Endothelial cell of umbilical vein (primary cell): ENCODE measurements around the gene FTCDNL1. TPM values are rescaled to one million over a fixed set of nuclear protein-coding genes. Genes with fewer than 3 reads are reported as not detected.

Experiments used
- BruUV-seq: library from RNA; stranded (reverse); fragments of 400-500 nt; replicated peaks from 2 replicates; lab custom pipeline; 2021; lab: Mats Ljungman, UMichigan
- CTCF ChIA-PET: fragments of 300-600, 350-600 bp; sonication (Branson Sonifier 250); formaldehyde crosslinking; loops from one replicate; lab custom pipeline; 2021; ENCODE audit warnings: antibody characterized with exemption, inconsistent platforms; lab: Charles Lee
- POLR2A ChIA-PET: fragments of 300-600, 350-600 bp; sonication (Branson Sonifier 250); formaldehyde crosslinking; loops from one replicate; lab custom pipeline; 2021; ENCODE audit warnings: antibody characterized with exemption, inconsistent platforms; lab: Charles Lee
- DNase-seq: peaks from one replicate; pipeline ENCODE4 v3.0.0-alpha.2; 2011; ENCODE audit warnings: low read depth, low spot score
- FAIRE-seq: peaks from 2 replicates; lab custom pipeline; 2011; peaks lifted over from hg19 to GRCh38; lab: Jason Lieb, UNC
- H2AFZ ChIP-seq: 2 replicates; pipeline ENCODE4 v1.6.0; 2012; ENCODE audit warnings: low read depth, low read length, control low read depth, inconsistent platforms
- H3K27ac ChIP-seq: 2 replicates; pipeline ENCODE4 v1.5.1; 2011; ENCODE audit warnings: low read depth, mild to moderate bottlenecking, control low read depth, low read length, moderate library complexity; ENCODE audit not compliant: insufficient read depth
- H3K27me3 ChIP-seq, 2 experiments: 2 replicates each; pipeline versions ENCODE4 v1.6.0 to v1.6.1; 2011; ENCODE audit warnings: low read length in 2 of 2, mixed read lengths in 1 of 2; ENCODE audit not compliant: control insufficient read depth in 2 of 2, insufficient read depth in 2 of 2
- H3K36me3 ChIP-seq, 2 experiments: 2 replicates in 1 of 2; 3 replicates in 1 of 2; pipeline ENCODE4 v1.5.1; 2011; ENCODE audit warnings: low read length in 2 of 2, mild to moderate bottlenecking in 1 of 2, moderate library complexity in 1 of 2; ENCODE audit not compliant: control insufficient read depth in 2 of 2, insufficient read depth in 2 of 2; ENCODE audit errors: extremely low read depth in 1 of 2
- H3K4me1 ChIP-seq: 3 replicates; pipeline ENCODE4 v1.5.1; 2011; ENCODE audit warnings: mild to moderate bottlenecking, low read length; ENCODE audit not compliant: control insufficient read depth, insufficient read depth; ENCODE audit errors: extremely low read depth
- H3K4me2 ChIP-seq: 2 replicates; pipeline ENCODE4 v1.6.1; 2011; ENCODE audit warnings: low read length, control low read depth, mixed read lengths; ENCODE audit not compliant: insufficient read depth
- H3K4me3 ChIP-seq, 3 experiments: fragments of 200-600 bp in 1 of 3; sonication (generic), shearing (Covaris generic) in 1 of 3; replicated peaks in 1 of 3; 2 replicates each; pipeline ENCODE4 v1.5.1; 2011 to 2016; ENCODE audit warnings: control low read depth in 3 of 3, low read length in 3 of 3, mild to moderate bottlenecking in 2 of 3, inconsistent platforms in 1 of 3, low read depth in 1 of 3, moderate library complexity in 1 of 3; ENCODE audit not compliant: insufficient read depth in 1 of 3
- H3K79me2 ChIP-seq: 2 replicates; pipeline ENCODE4 v1.6.0; 2012; ENCODE audit warnings: low read length, inconsistent platforms; ENCODE audit not compliant: control insufficient read depth, insufficient read depth
- H3K9ac ChIP-seq: replicated peaks from 2 replicates; pipeline ENCODE3; 2011; ENCODE audit warnings: low read length, control low read depth; ENCODE audit not compliant: insufficient read depth; ENCODE audit errors: extremely low read depth
- H3K9me1 ChIP-seq: replicated peaks from 3 replicates; pipeline ENCODE4 v1.6.0; 2011; ENCODE audit warnings: mild to moderate bottlenecking, low read length; ENCODE audit not compliant: control insufficient read depth, insufficient read depth; ENCODE audit errors: extremely low read depth
- H3K9me3 ChIP-seq: replicated peaks from 2 replicates; pipeline ENCODE4 v1.5.1; 2012; ENCODE audit warnings: low read length, inconsistent platforms; ENCODE audit not compliant: control insufficient read depth, insufficient read depth
- H4K20me1 ChIP-seq: replicated peaks from 2 replicates; pipeline ENCODE3; 2011; ENCODE audit warnings: mild to moderate bottlenecking, low read length; ENCODE audit not compliant: control insufficient read depth, insufficient read depth; ENCODE audit errors: extremely low read depth
- EZH2 ChIP-seq: IDR thresholded peaks from 2 replicates; pipeline ENCODE4 v1.6.1; 2012; ENCODE audit warnings: borderline replicate concordance, low read depth, mild to moderate bottlenecking, moderate library complexity, low read length, inconsistent platforms; ENCODE audit not compliant: severe bottlenecking
- FOS ChIP-seq: IDR thresholded peaks from 2 replicates; pipeline ENCODE4 v1.6.1; 2011; ENCODE audit warnings: mild to moderate bottlenecking, low read length, moderate library complexity, borderline replicate concordance; ENCODE audit not compliant: insufficient read depth
- GATA2 ChIP-seq: IDR thresholded peaks from 2 replicates; pipeline ENCODE4 v1.7.0; 2011; ENCODE audit warnings: low read depth, mild to moderate bottlenecking, moderate library complexity, mixed read lengths, low read length; ENCODE audit not compliant: insufficient read length, insufficient read depth
- JUN ChIP-seq: IDR thresholded peaks from 2 replicates; pipeline ENCODE4 v1.6.1; 2011; ENCODE audit warnings: borderline replicate concordance, low read depth; ENCODE audit not compliant: insufficient read length, insufficient read depth
- MAX ChIP-seq: IDR thresholded peaks from 2 replicates; pipeline ENCODE4 v1.6.1; 2011; ENCODE audit not compliant: insufficient read depth, insufficient read length
- MYC ChIP-seq: IDR thresholded peaks from one replicate; pipeline ENCODE4 v1.6.1; 2011; ENCODE audit warnings: mild to moderate bottlenecking, low read depth, low read length
- POLR2A ChIP-seq: IDR thresholded peaks from 2 replicates; pipeline ENCODE4 v1.6.1; 2012; ENCODE audit warnings: low read depth, mild to moderate bottlenecking, control low read depth, low read length
- POLR2AphosphoS5 ChIP-seq: IDR thresholded peaks from 2 replicates; pipeline ENCODE4 v1.6.1; 2012; ENCODE audit warnings: low read depth, mild to moderate bottlenecking, control low read depth, low read length, moderate library complexity; ENCODE audit not compliant: insufficient read depth
- dilution Hi-C: fragments of 300-500 bp; cut with MboI; formaldehyde crosslinking; loops from one replicate; pipeline ENCODE4 v1.15.0; 2019; ENCODE audit warnings: low sequenced_read_pairs; ENCODE audit not compliant: extremely low pct_ligation_motif_present
- intact Hi-C: fragments of 100-400 bp; cut with micrococcal nuclease; formaldehyde crosslinking; loops from one replicate; pipeline ENCODE4 v1.10.0; 2022
- polyA plus RNA-seq, 4 experiments: library from polyadenylated mRNA; depleted of rRNA in 3 of 4; stranded (reverse) in 3 of 4; unstranded in 1 of 4; fragments of >200 nt; gene quantifications; 2 replicates each; pipeline versions ENCODE4 v1.2.1 to v1.2.3, GENCODE V29; 2011 to 2012; ENCODE audit warnings: missing spikeins in 1 of 4
- total RNA-seq: library from RNA; stranded (reverse); gene quantifications from 2 replicates; pipeline ENCODE4 v1.2.3, GENCODE V29; 2021
- TF ChIP-seq, protein P1 (sequence below), 2 donors: IDR thresholded peaks; 1 replicate in 1 of 2; 2 replicates in 1 of 2; pipeline ENCODE4 v1.5.1; 2011; ENCODE audit warnings: low read length in 2 of 2, mild to moderate bottlenecking in 2 of 2, moderate library complexity in 2 of 2, control low read depth in 1 of 2, inconsistent platforms in 1 of 2, low read depth in 1 of 2; ENCODE audit not compliant: insufficient read depth in 1 of 2; ENCODE audit errors: extremely low read depth in 1 of 2

Gene FTCDNL1
- total and polyA plus RNA-seq, 2 donors (not counting 3 experiments of a cell fraction or from before 2014, with no cell fraction given), result 0.19 to 0.27 TPM

DNA sequence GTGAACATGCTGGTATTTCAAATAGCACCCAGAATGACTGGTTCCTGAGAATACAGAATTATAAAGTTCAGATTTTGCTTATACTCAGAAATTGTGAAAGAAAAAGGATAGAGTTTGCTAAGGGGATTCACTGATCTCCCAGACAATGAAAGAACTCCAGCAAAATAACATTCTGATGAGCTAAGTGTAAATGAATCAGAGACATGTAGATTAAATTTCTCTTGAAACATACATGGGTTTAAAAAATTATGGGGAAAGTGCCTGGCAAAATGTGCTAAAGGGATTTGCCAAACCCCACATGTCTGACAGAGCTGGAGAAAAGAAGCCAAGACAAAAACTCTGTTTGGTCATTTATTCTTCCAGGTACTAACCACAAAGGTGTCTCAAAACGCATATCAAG lies 116.3 kb downstream of the FTCDNL1 start:
- TF ChIP-seq FOS (no peak), MAX (no peak), POLR2A (no peak), JUN (no peak), EZH2 (no peak), POLR2AphosphoS5 (no peak), MYC (no peak), GATA2 (no peak)
- TF ChIP-seq, protein P1, sequence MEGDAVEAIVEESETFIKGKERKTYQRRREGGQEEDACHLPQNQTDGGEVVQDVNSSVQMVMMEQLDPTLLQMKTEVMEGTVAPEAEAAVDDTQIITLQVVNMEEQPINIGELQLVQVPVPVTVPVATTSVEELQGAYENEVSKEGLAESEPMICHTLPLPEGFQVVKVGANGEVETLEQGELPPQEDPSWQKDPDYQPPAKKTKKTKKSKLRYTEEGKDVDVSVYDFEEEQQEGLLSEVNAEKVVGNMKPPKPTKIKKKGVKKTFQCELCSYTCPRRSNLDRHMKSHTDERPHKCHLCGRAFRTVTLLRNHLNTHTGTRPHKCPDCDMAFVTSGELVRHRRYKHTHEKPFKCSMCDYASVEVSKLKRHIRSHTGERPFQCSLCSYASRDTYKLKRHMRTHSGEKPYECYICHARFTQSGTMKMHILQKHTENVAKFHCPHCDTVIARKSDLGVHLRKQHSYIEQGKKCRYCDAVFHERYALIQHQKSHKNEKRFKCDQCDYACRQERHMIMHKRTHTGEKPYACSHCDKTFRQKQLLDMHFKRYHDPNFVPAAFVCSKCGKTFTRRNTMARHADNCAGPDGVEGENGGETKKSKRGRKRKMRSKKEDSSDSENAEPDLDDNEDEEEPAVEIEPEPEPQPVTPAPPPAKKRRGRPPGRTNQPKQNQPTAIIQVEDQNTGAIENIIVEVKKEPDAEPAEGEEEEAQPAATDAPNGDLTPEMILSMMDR (IDR thresholded peaks at IDR 0.05; ENCODE audit: extremely low read depth in 1 of 2, insufficient read depth in 1 of 2, low read depth in 1 of 2, low read length in 2 of 2), result no peak
- ChIA-PET POLR2A (no interaction called here), CTCF (interaction anchor here (2.1 to 3.0 kb wide), 2 partner anchors 1420 to 1425 kb away, joined by 9 to 10 read pairs; no protein-coding TSS in a partner anchor)
- no peak for DNase-seq
- FAIRE-seq, result no peak
- no peaks in the 10 kb centered on the region for H3K36me3 ChIP-seq
- H3K4me1 ChIP-seq, result no peaks in the 10 kb centered on the region
- BruUV-seq, result no TSS peak
- H3K27me3 ChIP-seq, result peaks cover 5 to 7% of the 10 kb centered on the region in 2 experiments
- H3K9ac ChIP-seq, result no peak overlapping the region
- dilution Hi-C loops, result no loop called here
- H3K27ac ChIP-seq, result no peak overlapping the region
- H2AFZ ChIP-seq, result no peak overlapping the region
- H3K9me3 ChIP-seq, result no peaks in the 10 kb centered on the region
- no peaks in the 10 kb centered on the region for H3K9me1 ChIP-seq
- no peaks in the 10 kb centered on the region for H4K20me1 ChIP-seq
- intact Hi-C loops, result loop anchor here (5.0 kb wide), 1 partner anchor 247 kb away; no protein-coding TSS in a partner anchor
- no peak overlapping the region for H3K4me2 ChIP-seq
- no peaks in the 10 kb centered on the region for H3K79me2 ChIP-seq
- no peak overlapping the region for H3K4me3 ChIP-seq
